Mucosa of rectum (tissue), 2 donors: ENCODE data around the gene PHLDB2.

Experiments used
- H3K27ac ChIP-seq, 2 donors: one replicate each; pipeline ENCODE4 v1.7.0; 2013; ENCODE audit warnings: inconsistent platforms in 2 of 2, low read depth in 2 of 2, low read length in 2 of 2
- H3K27me3 ChIP-seq, 2 donors: one replicate each; pipeline ENCODE4 v1.7.0; 2013; ENCODE audit warnings: low read length in 2 of 2; ENCODE audit not compliant: control insufficient read depth in 2 of 2, insufficient read depth in 2 of 2
- H3K36me3 ChIP-seq, 2 donors: one replicate each; pipeline ENCODE4 v1.7.0; 2013; ENCODE audit warnings: low read length in 2 of 2; ENCODE audit not compliant: control insufficient read depth in 2 of 2, insufficient read depth in 2 of 2
- H3K4me1 ChIP-seq, 2 donors: one replicate each; pipeline ENCODE4 v1.7.0; 2013; ENCODE audit warnings: low read length in 2 of 2, mild to moderate bottlenecking in 1 of 2; ENCODE audit not compliant: control insufficient read depth in 2 of 2, insufficient read depth in 2 of 2
- H3K4me3 ChIP-seq, 2 donors: one replicate each; pipeline ENCODE4 v1.7.0; 2013; ENCODE audit warnings: low read length in 2 of 2
- H3K9ac ChIP-seq, 2 donors: one replicate each; pipeline ENCODE4 v1.7.0; 2013; ENCODE audit warnings: low read length in 2 of 2, low read depth in 1 of 2, mild to moderate bottlenecking in 1 of 2
- H3K9me3 ChIP-seq, 2 donors: one replicate each; pipeline ENCODE4 v1.7.0; 2013; ENCODE audit warnings: low read length in 2 of 2; ENCODE audit not compliant: control insufficient read depth in 2 of 2
- donor health status: healthy.
- donor health status: Normal muscosa, but diverticular disease.

PHLDB2 gene

DNA sequence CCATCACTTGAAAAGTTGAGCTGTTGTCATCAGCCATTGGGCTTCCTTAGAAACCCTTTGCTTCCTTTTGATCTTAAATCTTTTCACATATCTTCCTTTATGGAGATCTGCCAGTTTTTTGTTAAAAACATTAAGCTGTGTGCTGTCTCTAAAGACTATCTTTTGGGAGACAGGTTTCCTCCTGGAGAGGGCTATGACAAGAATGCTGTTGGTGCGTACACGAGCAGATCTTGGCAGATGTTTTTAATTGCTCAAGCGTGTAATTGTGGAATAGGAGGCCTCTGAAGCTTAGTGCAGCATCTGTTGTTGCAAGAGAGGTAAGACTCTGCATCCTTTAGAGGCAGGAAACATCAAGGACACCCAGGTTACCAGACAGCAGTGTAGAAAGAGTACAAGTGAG is 56.8 kb downstream of the PHLDB2 start:
- Histone ChIP-seq H3K9me3 (no peaks in the 10 kb centered on the region), H3K9ac (no peak overlapping the region), H3K27me3 (no peaks in the 10 kb centered on the region), H3K27ac (no peak overlapping the region), H3K4me1 (no peaks in the 10 kb centered on the region), H3K4me3 (no peak overlapping the region), H3K36me3 (peaks cover 6 to 10% of the 10 kb centered on the region in 2 donors)

DNA sequence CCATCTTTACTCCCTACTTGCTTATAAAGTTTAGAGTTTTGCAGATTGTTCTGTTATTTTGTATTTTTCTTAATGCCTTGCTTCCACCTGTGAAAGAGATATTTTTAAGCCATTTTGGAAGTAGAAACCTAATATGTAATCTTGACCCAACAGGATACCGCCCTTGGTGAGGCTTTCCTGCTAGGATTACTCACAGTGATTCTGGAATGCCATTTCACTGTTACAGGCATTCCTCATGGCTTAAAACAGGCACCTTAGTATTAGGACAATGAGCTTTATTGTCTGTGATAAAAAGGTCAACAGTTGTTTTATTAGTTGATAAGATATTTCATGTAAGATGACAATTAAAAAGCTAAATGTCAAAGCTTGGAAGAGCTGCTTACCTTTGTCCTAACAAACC is 58.2 kb downstream of the PHLDB2 start:
- Histone ChIP-seq H3K4me3 (no peak overlapping the region), H3K27me3 (no peaks in the 10 kb centered on the region), H3K4me1 (no peaks in the 10 kb centered on the region), H3K9me3 (no peaks in the 10 kb centered on the region), H3K36me3 (peaks cover 6 to 10% of the 10 kb centered on the region in 2 donors), H3K27ac (no peak overlapping the region), H3K9ac (no peak overlapping the region)

- no peaks in the 10 kb centered on the region for H3K4me1 ChIP-seq
- no peak overlapping the region for H3K4me3 ChIP-seq
- H3K9ac ChIP-seq = no peak overlapping the region
- H3K36me3 ChIP-seq = peaks cover 4 to 10% of the 10 kb centered on the region in 2 donors
- H3K9me3 ChIP-seq = no peaks in the 10 kb centered on the region
- no peaks in the 10 kb centered on the region for H3K27me3 ChIP-seq
- H3K27ac ChIP-seq = no peak overlapping the region
Measured at GRCh38 chr3:111919370-111920065, 60.5 kb downstream of the PHLDB2 start.

DNA sequence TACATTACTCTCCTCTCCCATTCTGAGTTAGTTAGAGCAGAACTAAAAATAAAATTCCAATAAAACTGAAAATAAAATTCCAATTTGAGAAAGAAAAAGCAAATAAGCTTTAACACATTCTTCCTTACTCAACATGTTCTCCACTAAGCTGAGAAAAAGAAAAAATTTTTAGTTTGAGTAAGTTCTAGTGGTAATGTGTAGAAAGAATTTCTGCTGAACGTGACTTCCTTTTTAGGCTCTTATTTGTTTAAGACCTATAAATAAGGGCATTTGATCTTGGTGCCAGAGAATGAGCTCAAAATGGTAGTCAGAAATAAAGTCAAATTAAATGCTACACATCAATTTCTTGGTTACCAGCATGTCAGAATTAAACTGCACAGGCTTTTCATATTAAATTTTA is 62.1 kb downstream of the PHLDB2 start:
- Histone ChIP-seq H3K9ac (no peak overlapping the region), H3K36me3 (peaks cover 4% of the 10 kb centered on the region in 2 donors), H3K27me3 (no peaks in the 10 kb centered on the region), H3K4me3 (no peak overlapping the region), H3K9me3 (no peaks in the 10 kb centered on the region), H3K27ac (no peak overlapping the region), H3K4me1 (no peaks in the 10 kb centered on the region)

DNA sequence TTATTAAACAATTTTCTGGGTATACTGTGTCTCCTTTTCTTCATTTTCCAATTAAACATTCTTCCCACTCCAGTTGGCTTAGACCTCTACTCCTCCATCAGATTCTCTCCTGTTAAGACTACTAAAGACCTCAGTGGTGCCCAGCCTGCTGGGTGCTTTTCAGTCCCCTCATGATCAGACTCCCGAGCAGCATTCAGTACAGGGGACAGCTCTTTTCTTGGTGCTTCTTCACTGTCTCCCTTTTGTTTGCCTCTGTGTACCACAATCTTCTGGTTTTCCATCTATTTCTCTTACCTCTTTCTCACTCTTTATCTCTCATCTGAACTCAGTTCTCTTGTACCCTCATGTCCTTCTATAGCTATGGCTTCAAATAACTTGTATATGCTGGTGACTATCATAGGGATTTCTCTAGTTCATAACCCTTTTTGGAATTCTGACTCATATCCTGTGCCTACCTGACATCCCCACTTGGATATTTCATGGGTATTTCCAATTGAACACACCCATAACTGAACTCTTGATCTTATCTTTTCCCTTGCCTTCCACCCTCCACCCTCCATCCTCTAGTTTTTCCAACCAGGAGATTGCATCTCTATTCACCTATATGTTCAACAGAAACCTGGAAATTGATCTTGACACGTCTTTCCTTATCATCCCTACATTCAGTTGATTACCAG is 64.2 kb downstream of the PHLDB2 start:
- no peak overlapping the region for H3K4me3 ChIP-seq
- H3K36me3 ChIP-seq = peaks cover 4% of the 10 kb centered on the region in 2 donors
- no peak overlapping the region for H3K9ac ChIP-seq
- no peaks in the 10 kb centered on the region for H3K9me3 ChIP-seq
- H3K27ac ChIP-seq = no peak overlapping the region
- no peaks in the 10 kb centered on the region for H3K4me1 ChIP-seq
- no peaks in the 10 kb centered on the region for H3K27me3 ChIP-seq

DNA sequence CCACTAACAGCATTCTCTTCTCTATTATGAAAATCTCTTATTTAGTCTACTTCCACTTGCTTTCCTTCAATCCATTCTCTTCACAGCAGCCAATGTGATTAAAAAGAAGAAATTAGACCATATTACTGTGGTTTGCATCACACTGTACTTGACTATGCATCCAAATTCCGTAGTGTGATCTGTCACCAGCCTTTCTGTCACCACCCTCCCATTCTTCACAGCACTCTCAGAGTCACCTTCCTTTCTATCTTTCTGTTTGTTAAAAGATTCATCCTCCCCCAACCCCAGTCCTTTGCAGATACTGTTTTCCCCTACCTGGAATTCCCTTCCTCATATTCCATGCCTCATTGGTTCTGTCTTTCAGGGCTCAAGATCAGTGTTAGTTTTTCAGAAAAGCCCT is 64.7 kb downstream of the PHLDB2 start:
- Histone ChIP-seq H3K27me3 (no peaks in the 10 kb centered on the region), H3K9ac (no peak overlapping the region), H3K9me3 (no peaks in the 10 kb centered on the region), H3K4me3 (no peak overlapping the region), H3K36me3 (peaks cover 4% of the 10 kb centered on the region in 2 donors), H3K4me1 (no peaks in the 10 kb centered on the region), H3K27ac (no peak overlapping the region)

DNA sequence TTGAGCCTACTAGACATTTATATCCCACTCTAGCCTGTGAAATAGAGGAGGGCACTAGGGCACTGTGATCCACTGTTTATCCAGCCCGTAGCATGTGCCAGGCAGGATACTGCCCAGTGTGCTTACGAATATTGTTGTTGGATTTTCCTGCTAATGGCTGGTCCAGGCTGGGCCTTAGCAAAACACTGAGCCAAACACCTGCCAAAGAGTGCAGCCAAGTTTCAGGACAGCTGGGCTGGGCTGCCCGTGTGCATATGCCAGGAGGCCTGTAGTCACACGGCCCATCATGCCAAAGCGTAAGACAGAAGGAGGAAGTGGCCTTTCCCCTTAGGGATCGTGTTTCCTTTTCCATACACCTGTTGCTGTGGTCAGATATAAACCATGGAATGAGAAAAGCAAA is 65.2 kb downstream of the PHLDB2 start:
- no peaks in the 10 kb centered on the region for H3K27me3 ChIP-seq

GRCh38 chr3:111926266-111926676 is 67.2 kb downstream of the PHLDB2 start:
- Histone ChIP-seq H3K4me1 (no peaks in the 10 kb centered on the region), H3K9me3 (no peaks in the 10 kb centered on the region), H3K9ac (no peak overlapping the region), H3K27me3 (no peaks in the 10 kb centered on the region), H3K4me3 (no peak overlapping the region), H3K27ac (no peak overlapping the region), H3K36me3 (no peaks in the 10 kb centered on the region)

More for the DNA sequence above, 65.2 kb downstream of the PHLDB2 start:
- no peak overlapping the region for H3K4me3 ChIP-seq
- no peak overlapping the region for H3K27ac ChIP-seq
- H3K36me3 ChIP-seq = peaks cover 4% of the 10 kb centered on the region in 2 donors
- no peaks in the 10 kb centered on the region for H3K4me1 ChIP-seq
- H3K9ac ChIP-seq = no peak overlapping the region
- H3K9me3 ChIP-seq = no peaks in the 10 kb centered on the region

DNA sequence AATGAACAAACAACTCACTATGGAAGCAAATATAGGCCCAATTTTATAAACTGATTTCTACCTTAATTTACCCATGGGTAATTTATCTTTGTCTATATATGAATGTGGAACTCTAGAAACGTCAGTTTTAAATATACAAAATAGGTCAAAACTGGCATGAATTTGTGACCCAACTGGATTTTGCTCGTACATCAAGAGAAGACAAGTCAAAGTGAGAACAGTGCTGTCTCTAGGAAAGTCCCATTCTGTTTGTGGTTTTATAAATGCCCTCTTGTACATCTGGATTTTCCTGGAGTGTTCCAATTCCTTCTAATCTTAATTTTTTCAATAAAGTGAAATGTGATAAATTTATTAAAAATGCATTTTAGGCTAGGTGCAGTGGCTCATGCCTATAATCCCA is 69.5 kb downstream of the PHLDB2 start:
- no peaks in the 10 kb centered on the region for H3K4me1 ChIP-seq
- H3K36me3 ChIP-seq = no peaks in the 10 kb centered on the region
- H3K9me3 ChIP-seq = no peaks in the 10 kb centered on the region
- no peak overlapping the region for H3K27ac ChIP-seq
- no peak overlapping the region for H3K9ac ChIP-seq
- no peaks in the 10 kb centered on the region for H3K27me3 ChIP-seq
- no peak overlapping the region for H3K4me3 ChIP-seq

DNA sequence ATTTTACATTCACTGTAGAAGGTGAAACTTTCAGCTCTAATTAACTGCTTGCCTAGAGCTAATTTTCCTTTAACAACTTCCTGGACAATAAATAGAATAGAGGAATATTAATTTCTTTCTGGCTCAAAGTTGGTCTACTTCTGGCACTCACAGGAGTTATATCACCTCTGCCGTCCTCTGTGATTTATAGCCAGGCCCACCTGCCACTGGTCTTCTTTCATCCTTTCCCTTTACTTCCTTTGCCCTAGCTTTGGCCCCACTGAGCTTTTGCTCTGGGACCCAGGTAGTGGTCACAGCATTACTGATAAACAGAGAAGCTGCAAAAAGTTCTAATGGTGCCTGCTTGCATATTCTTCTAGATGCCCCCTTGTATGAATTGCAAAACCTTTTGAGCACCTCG is 70.4 kb downstream of the PHLDB2 start:
- Histone ChIP-seq H3K9ac (no peak overlapping the region), H3K27me3 (no peaks in the 10 kb centered on the region), H3K4me1 (no peaks in the 10 kb centered on the region), H3K4me3 (no peak overlapping the region), H3K27ac (no peak overlapping the region), H3K9me3 (no peaks in the 10 kb centered on the region), H3K36me3 (no peaks in the 10 kb centered on the region)
